Uterus (tissue), 2 donors: ENCODE measurements around the gene ELOA2.

Experiments
- CTCF ChIP-seq, 4 experiments: fragments of 200-600 bp in 2 of 4; fragments of 450-650 bp in 2 of 4; sonication (generic) in 2 of 4; IDR thresholded peaks; one replicate each; pipeline ENCODE4 v1.5.1; 2016 to 2019; ENCODE audit warnings: antibody characterized with exemption in 4 of 4, mild to moderate bottlenecking in 2 of 4, moderate library complexity in 1 of 4
- POLR2A ChIP-seq, 2 donors: fragments of 450-650 bp; IDR thresholded peaks; one replicate each; pipeline ENCODE4 v1.6.1; 2016; ENCODE audit warnings: antibody characterized with exemption in 2 of 2, mild to moderate bottlenecking in 1 of 2, moderate library complexity in 1 of 2

DNA sequence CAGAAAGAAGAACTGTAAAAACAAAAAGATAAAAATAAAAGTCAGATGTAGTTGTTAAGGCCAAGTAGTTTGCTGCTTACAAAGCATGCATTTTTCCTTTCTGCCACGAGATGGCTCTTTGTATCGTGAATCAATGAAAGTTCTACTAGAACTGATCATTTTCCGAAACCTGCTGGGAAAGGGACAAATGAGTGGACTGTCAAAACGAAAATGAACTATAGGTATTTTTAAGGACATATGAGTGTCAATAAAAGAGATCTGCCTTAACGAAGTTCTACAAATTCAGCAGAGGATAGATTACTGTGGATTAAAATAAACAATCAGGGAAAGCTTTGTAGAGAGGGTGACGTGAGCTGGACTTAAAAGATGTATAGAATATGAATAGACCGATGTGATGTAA lies 15.0 kb upstream of the ELOA2 start:
- peak; percentile 19 to 26 (median 22) for TF ChIP-seq CTCF (IDR thresholded peaks at IDR 0.05)
- TF ChIP-seq POLR2A (IDR thresholded peaks at IDR 0.05), result no peak
